Pancreas (tissue), 10 donors: ENCODE data around the gene ATXN10. TPM values are rescaled to one million over a fixed set of nuclear protein-coding genes. Genes with fewer than 3 reads are reported as not detected.
A peak's percentile ranks its signal among the peaks of the same experiment; 100 is the strongest.

ENCODE experiments used
- ATAC-seq, 4 donors: fragments of 200-7000 bp; cut with Tn5 transposase; one replicate each; pipeline versions ENCODE4 v1.8.0 to v1.9.1; 2020; ENCODE audit warnings: mild to moderate bottlenecking in 4 of 4, moderate library complexity in 4 of 4
- DNase-seq, 6 donors: peaks; one replicate each; pipeline ENCODE4 v3.0.0-alpha.2; 2020
- FAIRE-seq: peaks from 2 replicates; lab custom pipeline; 2012; peaks lifted over from hg19 to GRCh38; lab: Jason Lieb, UNC
- H3K27ac ChIP-seq, 4 donors: fragments of 200-600 bp; sonication (generic); 1 replicate in 3 of 4; 2 replicates in 1 of 4; pipeline versions ENCODE4 v1.5.0 to v1.8.0; 2020
- H3K27me3 ChIP-seq, 4 donors: fragments of 200-600 bp; one replicate each; pipeline ENCODE4 v1.8.0; 2021
- H3K36me3 ChIP-seq, 3 donors: fragments of 200-600 bp; sonication (generic) in 1 of 3; one replicate each; pipeline versions ENCODE4 v1.5.0 to v1.8.0; 2020 to 2021
- H3K4me1 ChIP-seq, 3 donors: fragments of 200-600 bp; one replicate each; pipeline ENCODE4 v1.8.0; 2021
- H3K4me3 ChIP-seq, 4 donors: fragments of 200-600 bp; sonication (generic) in 2 of 4; one replicate each; pipeline versions ENCODE4 v1.5.0 to v1.8.0; 2020 to 2021
- H3K9me3 ChIP-seq, 4 donors: fragments of 200-600 bp; one replicate each; pipeline ENCODE4 v1.8.0; 2021
- CTCF ChIP-seq, 4 donors: fragments of 200-600 bp; sonication (generic) in 3 of 4; IDR thresholded peaks; one replicate each; pipeline versions ENCODE4 v1.5.0 to v1.8.0; 2021; ENCODE audit warnings: antibody characterized with exemption in 4 of 4
- WGBS, 2 donors: extraction: QIAGEN DNeasy Blood & Tissue Kit; methylation state at CpG; one replicate each; pipeline ENCODE4 v1.1.7; 2013; 5-methylcytosine and 5-hydroxymethylcytosine counted together
- intact Hi-C, 3 donors: fragments of 100-400 bp; cut with DNase I; formaldehyde crosslinking; loops; one replicate each; pipeline versions ENCODE4 v1.11.1 to v1.14.2; 2022
- polyA plus RNA-seq, 2 donors: library from polyadenylated mRNA; stranded (reverse); fragments of 200-250 nt; gene quantifications; one replicate each; pipeline ENCODE4 v1.2.3, GENCODE V29; 2013
- total RNA-seq, 6 donors: library from RNA; stranded (reverse); fragmentation: NEBNext Ultra II Directional in 4 of 6; extraction: Animal tissue kit (Norgen Biotek cat#: 25700) in 4 of 6; gene quantifications; one replicate each; pipeline versions ENCODE4 v1.2.1 to v1.2.4, GENCODE V29; 2021 to 2023
- donor health status: healthy with polysubstance abuse.
- donor health status: DM: no; HTN: no; CAD: no; lungs with moderate emphysema.
- donor health status: DM: no; HTN: no; CAD: no.
- donor health status: control.
- donor health status: control.
- donor health status: Bipolar disorder and iron deficiency.
- donor health status: DM: yes; HTN: yes; CAD: no.
- donor health status: DM: no; HTN: no; CAD: no.
- donor health status: DM: no; HTN: no; CAD: no.
- donor health status: DM: yes; HTN: yes; CAD: no.

The ATXN10 gene
- total and polyA plus RNA-seq, 8 donors: 19.1 to 75.1 (median 62.4) TPM

DNA sequence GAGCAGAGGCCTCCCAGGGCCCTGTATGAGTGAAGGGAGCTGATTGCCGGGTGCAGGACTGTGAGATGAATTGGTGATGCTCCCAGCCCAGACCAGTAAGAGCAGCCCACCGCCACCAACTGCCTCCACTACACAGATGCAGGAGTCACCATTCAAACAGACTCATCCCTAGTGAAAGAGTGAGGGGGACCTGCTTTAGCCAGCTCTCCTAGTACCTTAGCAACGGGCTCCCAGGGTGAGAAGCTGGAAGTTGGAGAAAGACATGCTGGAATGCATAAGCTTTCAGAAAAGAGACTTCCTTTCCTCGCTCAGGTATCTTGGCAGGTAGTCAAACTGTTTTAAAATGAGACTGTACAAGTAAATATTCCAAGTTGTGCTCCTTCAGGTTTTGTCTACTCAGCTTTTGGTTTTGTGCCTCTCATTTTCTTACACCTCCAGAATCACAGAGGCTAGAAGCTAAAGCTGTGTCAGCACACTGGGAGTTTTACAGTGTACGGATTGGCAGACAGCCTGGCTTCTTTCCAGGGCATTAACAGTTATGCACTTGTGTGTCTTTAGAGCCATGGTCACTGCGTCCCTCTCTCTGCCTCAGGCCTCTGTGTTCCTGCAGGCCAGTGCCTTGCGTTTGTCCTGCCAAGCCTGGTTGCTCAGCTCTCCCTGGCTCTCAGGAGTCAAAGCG is 146.2 kb downstream of the ATXN10 start:
- Histone ChIP-seq H3K4me1 (no peaks in the 10 kb centered on the region), H3K4me3 (no peak overlapping the region), H3K36me3 (peaks cover 0 to 7% (median 0%) of the 10 kb centered on the region in 3 donors), H3K9me3 (no peaks in the 10 kb centered on the region), H3K27ac (peak overlapping the region in 1 of 4 donors; percentile 1), H3K27me3 (no peaks in the 10 kb centered on the region)
- TF ChIP-seq CTCF (IDR thresholded peaks at IDR 0.05): no peak
- DNase-seq (peak in 2 of 6 donors; percentile 24 to 27), FAIRE-seq (no peak), ATAC-seq (peak; percentile 55 to 87 (median 75))
- 68 to 70% methylated on average over 8 of the region's 8 CpGs for WGBS, 2 donors
- intact Hi-C loops: no loop called here

GRCh38 chr22:45818424-45819085 is 146.9 kb downstream of the ATXN10 start:
- Histone ChIP-seq H3K4me1 (no peaks in the 10 kb centered on the region), H3K27me3 (no peaks in the 10 kb centered on the region), H3K27ac (no peak overlapping the region), H3K9me3 (no peaks in the 10 kb centered on the region), H3K36me3 (peaks cover 0 to 7% (median 0%) of the 10 kb centered on the region in 3 donors), H3K4me3 (no peak overlapping the region)
- TF ChIP-seq CTCF (IDR thresholded peaks at IDR 0.05): no peak
- intact Hi-C loops: no loop called here
- ATAC-seq (no peak), FAIRE-seq (no peak), DNase-seq (no peak)
- WGBS, 2 donors: 89 to 90% methylated on average over 14 of the region's 14 CpGs

GRCh38 chr22:45819305-45819704 is 147.7 kb downstream of the ATXN10 start:
- peak in 1 of 4 donors; percentile 31 for ATAC-seq
- no peak for FAIRE-seq
- Histone ChIP-seq H3K27ac (no peak overlapping the region), H3K4me3 (no peak overlapping the region), H3K36me3 (peaks cover 0 to 3% (median 0%) of the 10 kb centered on the region in 3 donors), H3K9me3 (no peaks in the 10 kb centered on the region), H3K27me3 (no peaks in the 10 kb centered on the region), H3K4me1 (no peaks in the 10 kb centered on the region)
- DNase-seq: no peak
- intact Hi-C loops: no loop called here
- 92% methylated on average over 5 of the region's 5 CpGs for WGBS, 2 donors
- no peak for TF ChIP-seq CTCF (IDR thresholded peaks at IDR 0.05)

- Histone ChIP-seq H3K4me1 (no peaks in the 10 kb centered on the region), H3K36me3 (no peaks in the 10 kb centered on the region), H3K27me3 (no peaks in the 10 kb centered on the region), H3K4me3 (no peak overlapping the region), H3K27ac (no peak overlapping the region), H3K9me3 (no peaks in the 10 kb centered on the region)
- intact Hi-C loops: no loop called here
- no peak for DNase-seq
- WGBS, 2 donors: 86 to 90% methylated on average over 6 of the region's 6 CpGs
- FAIRE-seq: no peak
- TF ChIP-seq CTCF (IDR thresholded peaks at IDR 0.05): no peak
- no peak for ATAC-seq
Observed at GRCh38 chr22:45823336-45823735, 151.7 kb downstream of the ATXN10 start.

DNA sequence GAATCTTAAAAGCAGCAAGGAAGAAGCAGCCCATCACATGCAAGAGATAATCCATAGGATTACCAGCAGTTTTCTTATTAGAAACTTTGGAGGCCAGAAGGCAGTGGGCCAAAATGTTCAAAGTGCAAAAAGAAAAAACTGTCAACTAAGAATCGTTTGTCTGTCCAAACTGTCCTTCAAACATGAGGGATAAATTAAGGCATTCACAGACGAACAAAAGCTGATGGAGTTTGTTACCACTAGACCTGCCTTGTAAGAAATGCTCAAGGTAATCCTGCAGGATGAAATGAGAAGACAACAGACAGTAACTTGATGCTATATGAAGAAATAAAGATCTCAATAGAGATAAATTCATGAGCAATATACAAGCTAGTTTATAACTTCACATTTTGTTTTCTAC is 154.9 kb downstream of the ATXN10 start:
- no peak for TF ChIP-seq CTCF (IDR thresholded peaks at IDR 0.05)
- Histone ChIP-seq H3K4me1 (no peaks in the 10 kb centered on the region), H3K4me3 (no peak overlapping the region), H3K9me3 (no peaks in the 10 kb centered on the region), H3K36me3 (no peaks in the 10 kb centered on the region), H3K27ac (no peak overlapping the region), H3K27me3 (no peaks in the 10 kb centered on the region)
- ATAC-seq (no peak), FAIRE-seq (no peak), DNase-seq (no peak)
- intact Hi-C loops: no loop called here
- 70 to 72% methylated on average over 2 of the region's 2 CpGs for WGBS, 2 donors
